ENCODE data around the gene GPX8. TPM values are rescaled to one million over a fixed set of nuclear protein-coding genes. Genes with fewer than 3 reads are reported as not detected.

GPX8 gene
- polyA plus RNA-seq, 3 donors, result not detected

GRCh38 chr5:55146080-55146479, 13.9 kb upstream of the GPX8 start:
- peaks cover 4 to 16% (median 13%) of the 10 kb centered on the region in 3 donors for H3K27me3 Mint-ChIP-seq (ENCODE audit: low read depth in 3 of 3)

GRCh38 chr5:55146543-55147151, 13.3 kb upstream of the GPX8 start:
- H3K27ac ChIP-seq (ENCODE audit: low read depth in 1 of 2, low read length in 2 of 2), result no peak overlapping the region
- H3K4me2 ChIP-seq (replicated peaks; ENCODE audit: extremely low read depth, low read length, poor library complexity, severe bottlenecking), result no peak overlapping the region
- H3K36me3 Mint-ChIP-seq, result no peaks in the 10 kb centered on the region
- peak; percentile 60 to 74 (median 72) for DNase-seq
- no peak overlapping the region for H3K4me3 ChIP-seq (replicated peaks in 1 of 3; ENCODE audit: low read depth in 2 of 3, low read length in 3 of 3)
- TF ChIP-seq CTCF (IDR thresholded peaks at IDR 0.05), result peak; percentile 90
- H3K9ac ChIP-seq (ENCODE audit: insufficient read depth, low read length, poor library complexity, severe bottlenecking), result no peak overlapping the region
- H3K79me2 ChIP-seq (ENCODE audit: insufficient read depth, low read length), result no peaks in the 10 kb centered on the region
- no peaks in the 10 kb centered on the region for H4K20me1 ChIP-seq (ENCODE audit: insufficient read depth, low read length)
- H3K27me3 ChIP-seq (ENCODE audit: control insufficient read depth in 2 of 2, insufficient read depth in 2 of 2, low read length in 2 of 2), result peaks cover 0 to 6% of the 10 kb centered on the region in 2 donors
- H3K27me3 Mint-ChIP-seq (ENCODE audit: low read depth in 3 of 3), result peaks cover 4 to 16% (median 13%) of the 10 kb centered on the region in 3 donors
- H3K4me1 ChIP-seq (ENCODE audit: control insufficient read depth in 1 of 2, insufficient read depth in 2 of 2, low read length in 2 of 2), result no peaks in the 10 kb centered on the region
- H3K9me3 Mint-ChIP-seq, result no peaks in the 10 kb centered on the region
- no peak overlapping the region for H2AFZ ChIP-seq (ENCODE audit: insufficient read depth, low read depth, low read length, poor library complexity, severe bottlenecking)
- H3K36me3 ChIP-seq (replicated peaks in 1 of 2; ENCODE audit: control insufficient read depth in 1 of 2, insufficient read depth in 2 of 2, low read length in 2 of 2), result no peaks in the 10 kb centered on the region
- no peak overlapping the region for H3K4me3 Mint-ChIP-seq
- intact Hi-C loops (cut with micrococcal nuclease), result loop anchor here in 1 of 2 donors (5.0 kb wide), 1 partner anchor 629 kb away; the partner anchor contains the start of gene SNX18
- peaks cover 3% of the 10 kb centered on the region for H3K4me1 Mint-ChIP-seq
- H3K27ac Mint-ChIP-seq, result no peak overlapping the region
- 0% methylated on average over 7 of the region's 11 CpGs for WGBS (ENCODE audit: insufficient coverage)
- H3K9me3 ChIP-seq (replicated peaks in 1 of 2; ENCODE audit: control insufficient read depth in 1 of 2, insufficient read depth in 1 of 2, low read length in 2 of 2), result no peaks in the 10 kb centered on the region

More at GRCh38 chr5:55146080-55146479, 13.9 kb upstream of the GPX8 start:
- Histone ChIP-seq H3K9me3 (replicated peaks in 1 of 2; ENCODE audit: control insufficient read depth in 1 of 2, insufficient read depth in 1 of 2, low read length in 2 of 2) (no peaks in the 10 kb centered on the region), H3K27me3 (ENCODE audit: control insufficient read depth in 2 of 2, insufficient read depth in 2 of 2, low read length in 2 of 2) (peaks cover 0 to 6% of the 10 kb centered on the region in 2 donors), H3K4me3 (replicated peaks in 1 of 3; ENCODE audit: low read depth in 2 of 3, low read length in 3 of 3) (no peak overlapping the region), H4K20me1 (ENCODE audit: insufficient read depth, low read length) (no peaks in the 10 kb centered on the region), H3K36me3 (replicated peaks in 1 of 2; ENCODE audit: control insufficient read depth in 1 of 2, insufficient read depth in 2 of 2, low read length in 2 of 2) (no peaks in the 10 kb centered on the region), H3K4me2 (replicated peaks; ENCODE audit: extremely low read depth, low read length, poor library complexity, severe bottlenecking) (no peak overlapping the region), H3K27ac (ENCODE audit: low read depth in 1 of 2, low read length in 2 of 2) (no peak overlapping the region), H3K9ac (ENCODE audit: insufficient read depth, low read length, poor library complexity, severe bottlenecking) (no peak overlapping the region), H3K79me2 (ENCODE audit: insufficient read depth, low read length) (no peaks in the 10 kb centered on the region), H2AFZ (ENCODE audit: insufficient read depth, low read depth, low read length, poor library complexity, severe bottlenecking) (no peak overlapping the region), H3K4me1 (ENCODE audit: control insufficient read depth in 1 of 2, insufficient read depth in 2 of 2, low read length in 2 of 2) (no peaks in the 10 kb centered on the region)
- intact Hi-C loops (cut with micrococcal nuclease), result loop anchor here in 1 of 2 donors (5.0 kb wide), 1 partner anchor 629 kb away; the partner anchor contains the start of gene SNX18
- Mint-ChIP-seq H3K36me3 (no peaks in the 10 kb centered on the region), H3K4me1 (peaks cover 3% of the 10 kb centered on the region), H3K9me3 (no peaks in the 10 kb centered on the region), H3K27ac (no peak overlapping the region), H3K4me3 (no peak overlapping the region)
- 94% methylated on average over 4 of the region's 8 CpGs for WGBS (ENCODE audit: insufficient coverage)
- TF ChIP-seq CTCF (IDR thresholded peaks at IDR 0.05), result no peak
- DNase-seq, result no peak
